HG03280 (cell line): Measurements from ENCODE around the gene SH3GL1.
"Not testable (repeated sequence)": the region's sequence is repeated elsewhere in the genome, so short reads cannot be mapped to it uniquely, and the experiment has no call there.

Experiments
- ATAC-seq: cut with Tn5 transposase; IDR thresholded peaks from one replicate; pipeline ENCODE4 v1.9.1; 2021; ENCODE audit warnings: mild to moderate bottlenecking, moderate library complexity; ENCODE audit not compliant: unreplicated experiment

SH3GL1 gene

DNA sequence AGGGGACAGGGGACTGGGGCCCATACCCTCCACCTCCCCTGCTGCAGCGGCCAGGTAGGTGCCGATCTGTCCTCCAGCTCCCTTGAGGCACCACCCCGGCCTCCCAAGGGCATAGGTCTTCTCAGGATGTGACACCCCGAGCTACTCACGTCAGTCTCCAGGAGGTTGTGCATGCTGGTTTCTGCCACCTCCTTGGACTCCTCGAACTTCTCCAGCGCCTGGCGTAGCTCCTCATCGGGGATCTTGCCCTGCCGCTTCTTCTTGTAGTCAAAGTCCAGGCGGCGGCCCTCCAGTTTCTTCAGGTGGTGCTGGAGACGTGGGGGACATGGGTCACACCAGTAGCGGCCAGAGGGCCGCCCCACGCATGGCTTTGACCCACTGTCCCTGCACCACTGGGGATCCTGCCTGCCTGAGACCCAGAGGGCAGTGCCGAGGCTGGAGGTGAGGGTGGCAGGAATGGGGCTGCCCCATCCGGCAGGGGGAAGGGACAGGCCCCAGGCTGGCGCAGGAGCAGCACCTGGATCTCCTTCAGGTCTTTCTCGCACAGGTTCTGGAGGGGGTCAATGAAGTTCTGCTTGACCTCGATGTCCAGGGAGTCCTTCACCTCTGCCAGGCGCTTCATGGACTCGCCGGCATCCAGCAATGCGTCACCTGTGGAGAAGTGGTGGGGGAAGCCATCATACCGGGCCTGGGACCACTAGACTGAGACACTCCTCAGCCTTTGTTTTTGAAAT is 36.6 kb downstream of the SH3GL1 start:
- ATAC-seq: no peak

DNA sequence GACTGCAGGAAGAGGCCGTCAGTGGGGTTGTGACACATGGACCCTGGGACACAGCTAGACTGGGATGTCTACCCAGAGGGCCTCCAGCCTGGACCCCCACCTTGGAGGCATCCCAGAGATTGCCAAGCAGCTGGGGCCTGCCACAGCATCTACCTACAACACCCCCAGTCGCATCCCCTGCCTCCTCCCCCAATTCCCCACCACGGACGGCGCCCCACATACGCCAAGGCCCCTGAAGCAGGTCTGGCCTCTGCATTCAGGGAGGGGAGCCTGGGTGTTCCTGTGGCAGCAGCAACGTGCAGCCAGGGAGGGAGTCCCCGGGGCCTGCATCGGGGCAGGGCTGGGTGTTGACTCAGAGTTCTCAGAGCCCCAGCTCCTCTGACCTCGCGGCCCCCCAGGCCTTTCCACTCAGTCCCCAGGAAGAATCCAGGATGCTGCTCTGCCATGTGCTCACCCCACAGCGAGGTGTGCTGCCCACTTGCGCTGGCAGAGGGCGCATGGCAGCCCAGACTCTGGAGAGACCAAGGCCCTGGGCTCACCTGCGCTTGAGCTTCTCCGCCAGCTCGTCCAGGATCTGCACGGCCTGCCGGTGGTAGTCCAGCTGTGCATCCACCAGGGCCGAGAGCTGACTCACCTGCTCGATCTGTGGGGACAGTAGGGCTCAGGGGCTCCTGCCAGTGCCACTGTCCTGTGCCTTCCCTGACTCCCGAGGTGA is 37.4 kb downstream of the SH3GL1 start:
- ATAC-seq: no peak

DNA sequence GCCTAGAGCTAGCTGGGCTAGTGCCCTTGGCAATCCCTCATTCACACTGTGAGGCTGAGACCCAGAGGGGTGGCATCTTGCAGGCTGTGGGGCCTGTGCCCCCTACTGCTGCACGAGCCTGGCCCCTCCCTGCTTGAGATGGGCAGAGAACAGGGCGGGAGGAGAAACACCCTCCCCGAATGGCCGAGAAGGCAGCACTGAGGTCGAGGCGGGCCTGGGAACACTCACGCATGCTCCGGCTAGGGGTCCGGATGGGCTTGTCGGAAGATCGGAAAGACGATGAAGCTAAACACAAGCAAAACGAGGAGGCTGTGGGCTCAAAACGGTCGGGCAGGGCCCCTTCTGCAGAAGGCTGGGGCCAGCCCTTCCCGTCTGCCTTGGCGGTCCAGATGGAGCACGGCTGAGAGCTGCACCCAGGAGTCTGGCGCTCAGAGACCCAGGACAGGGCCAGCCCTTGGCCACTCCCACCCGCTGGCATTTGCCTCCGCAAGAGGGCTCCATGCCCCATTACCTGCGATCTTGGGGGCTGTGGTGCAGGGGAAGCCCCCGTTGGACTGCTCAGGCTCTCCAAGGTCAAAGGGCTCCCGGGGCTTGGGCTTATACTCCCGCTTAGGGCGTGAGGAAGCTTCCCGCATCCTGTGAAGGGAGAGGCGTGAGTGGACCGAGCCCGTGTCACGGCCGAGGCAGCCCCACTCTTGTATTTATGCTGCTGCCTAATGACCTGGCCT is 38.1 kb downstream of the SH3GL1 start:
- no peak for ATAC-seq

DNA sequence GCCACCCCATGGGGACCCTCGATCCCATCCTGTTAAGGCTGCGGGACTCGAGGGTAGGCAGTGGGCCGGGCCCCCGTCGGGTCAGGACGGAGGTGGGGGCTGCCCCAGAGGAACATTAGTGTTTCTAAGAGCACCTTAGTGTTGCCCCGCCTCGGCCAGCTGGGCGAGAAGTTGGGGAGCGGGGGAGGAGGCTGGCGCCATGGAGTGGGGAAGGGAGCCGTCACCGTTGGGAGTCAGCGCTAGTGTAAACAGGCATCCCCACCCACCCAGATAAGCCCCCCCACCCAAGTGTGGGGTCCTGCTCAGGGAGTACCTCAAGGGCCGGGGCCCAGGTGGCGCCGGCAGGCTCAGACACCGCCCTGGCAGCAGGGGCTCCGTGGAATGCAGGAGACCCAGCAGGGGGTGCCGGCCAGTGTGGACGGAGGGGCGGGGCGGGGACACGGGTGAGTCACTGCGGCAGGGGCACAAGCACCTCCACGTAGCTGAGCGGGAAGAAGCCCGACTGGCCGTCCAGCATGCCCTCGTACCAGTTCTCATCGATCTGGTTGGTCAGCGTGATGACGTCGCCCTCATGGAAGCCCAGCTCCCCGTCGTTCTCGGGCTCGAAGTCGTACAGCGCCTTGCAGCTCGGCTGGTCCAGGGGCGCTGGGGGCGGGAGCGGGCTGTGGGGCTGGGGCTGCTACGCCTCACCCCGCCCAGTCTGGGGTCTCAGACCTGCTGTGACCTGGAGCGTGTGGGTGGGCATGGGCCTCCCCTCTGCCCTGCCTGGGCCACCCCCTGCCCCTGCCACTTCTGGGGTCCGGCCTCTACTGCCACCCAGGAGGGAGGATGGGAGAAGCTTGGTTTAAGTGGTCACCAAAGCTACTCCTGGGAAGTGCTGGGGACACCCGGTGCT is 38.9 kb downstream of the SH3GL1 start:
- no peak for ATAC-seq

DNA sequence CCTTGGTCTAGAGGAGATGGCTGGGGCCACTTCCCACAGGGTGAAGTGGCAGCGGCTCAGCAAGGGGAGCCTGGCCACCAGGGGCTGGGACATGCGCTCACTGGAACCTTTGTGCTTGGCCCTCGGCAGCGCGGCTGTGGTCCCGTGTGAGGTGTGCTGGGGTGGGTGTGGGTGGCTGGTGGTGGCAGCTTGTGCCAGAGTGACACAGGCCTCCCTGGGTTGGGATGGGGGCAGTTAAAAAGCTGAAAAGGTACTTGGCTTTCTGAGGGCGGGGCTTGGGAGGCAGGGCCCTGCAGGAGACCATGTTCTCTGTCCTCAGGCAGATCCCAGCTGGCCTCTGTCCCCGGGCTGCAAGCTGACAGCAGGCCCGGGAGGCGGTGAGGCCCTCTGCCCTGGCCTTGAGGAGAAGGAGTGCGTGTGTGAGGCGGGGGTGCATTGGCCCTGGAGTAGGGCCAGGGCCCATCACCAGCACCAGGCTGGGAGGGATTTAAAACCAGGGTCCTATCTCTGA is 39.7 kb downstream of the SH3GL1 start:
- no peak for ATAC-seq

DNA sequence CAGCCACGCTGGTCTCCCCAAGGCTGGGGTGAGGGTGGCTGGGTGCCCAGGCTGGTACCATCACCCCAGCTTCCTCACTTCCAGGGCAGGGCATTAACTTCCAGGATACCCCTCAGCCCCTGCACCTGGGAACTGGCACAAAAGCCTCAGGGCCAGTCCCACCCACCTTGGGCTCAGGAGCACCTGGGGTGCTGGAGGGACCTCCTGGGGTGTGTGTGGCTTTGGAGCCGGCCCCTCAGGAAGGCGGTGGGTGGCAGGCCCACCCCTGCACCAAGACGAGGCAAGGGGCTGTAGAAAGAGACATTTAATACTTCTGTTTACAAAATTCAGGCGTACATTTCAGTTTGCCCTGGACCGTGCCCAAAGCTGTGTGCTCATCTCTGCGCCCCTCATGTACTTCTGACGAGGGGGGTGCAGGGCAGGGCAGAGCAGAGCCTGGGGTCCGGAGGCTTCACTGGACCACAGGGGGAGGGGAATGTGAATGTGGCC is 40.2 kb downstream of the SH3GL1 start:
- ATAC-seq: no peak

DNA sequence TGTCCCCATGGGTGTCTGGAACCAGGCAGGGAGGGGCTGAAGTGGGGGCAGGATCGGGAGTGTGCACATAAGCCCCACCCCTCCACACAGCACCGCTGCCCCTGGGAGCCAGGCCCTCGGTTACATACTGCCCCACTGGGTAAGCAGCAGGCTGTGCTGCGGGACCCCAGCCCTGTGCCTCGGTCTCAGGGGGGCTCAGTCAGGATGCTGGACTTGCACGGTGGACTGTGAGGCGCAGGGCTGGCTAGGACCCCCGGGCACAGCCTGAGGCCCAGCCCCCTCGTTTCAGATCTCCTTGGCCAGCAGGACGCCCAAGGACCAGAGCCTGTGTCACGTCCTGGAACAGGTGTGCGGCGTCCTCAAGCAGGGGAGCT is 40.7 kb downstream of the SH3GL1 start:
- no peak for ATAC-seq

DNA sequence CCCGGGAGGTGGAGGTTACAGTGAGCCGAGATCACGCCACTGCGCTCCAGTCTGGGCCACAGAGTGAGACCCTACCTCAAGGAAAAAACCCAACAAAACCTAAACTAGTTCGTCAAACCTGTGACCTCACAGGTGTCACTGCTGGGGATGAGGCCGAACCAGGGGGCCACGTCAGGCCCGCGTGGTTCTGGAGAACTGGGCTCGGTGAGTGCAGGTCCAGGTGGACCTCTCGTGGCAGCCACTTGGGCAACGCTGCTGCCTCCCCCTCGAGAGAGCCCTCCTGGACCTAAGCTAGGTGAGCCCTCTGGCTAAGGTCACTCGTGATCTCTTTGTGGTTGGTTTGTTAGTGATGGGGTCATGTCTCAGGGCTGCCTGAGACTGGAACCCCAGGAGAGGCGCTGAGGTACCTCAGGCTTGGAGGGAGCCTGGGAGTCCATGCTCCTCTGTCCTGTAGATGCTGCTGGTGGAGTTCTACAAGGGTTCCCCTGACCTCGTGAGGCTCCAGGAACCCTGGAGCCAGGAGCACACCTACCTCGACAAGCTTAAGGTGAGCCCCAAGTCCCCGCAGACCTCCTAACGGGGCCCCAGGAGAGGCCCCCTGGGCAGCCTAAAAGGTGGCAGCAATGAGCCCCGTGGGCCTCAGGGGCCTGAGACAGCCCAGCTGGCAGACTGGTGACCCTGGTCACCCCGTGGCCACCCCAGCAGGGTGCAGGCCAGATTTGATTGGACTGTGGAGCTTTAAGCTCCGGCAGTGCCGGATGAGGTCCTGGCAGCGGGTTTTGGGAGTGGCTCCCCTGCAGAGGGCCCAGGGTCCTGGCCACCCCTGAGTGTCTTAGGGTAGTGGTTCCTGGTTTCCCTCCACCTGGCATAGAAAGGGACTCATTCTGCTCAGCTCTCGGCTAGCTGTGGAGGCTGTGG is 41.4 kb downstream of the SH3GL1 start:
- no peak for ATAC-seq

DNA sequence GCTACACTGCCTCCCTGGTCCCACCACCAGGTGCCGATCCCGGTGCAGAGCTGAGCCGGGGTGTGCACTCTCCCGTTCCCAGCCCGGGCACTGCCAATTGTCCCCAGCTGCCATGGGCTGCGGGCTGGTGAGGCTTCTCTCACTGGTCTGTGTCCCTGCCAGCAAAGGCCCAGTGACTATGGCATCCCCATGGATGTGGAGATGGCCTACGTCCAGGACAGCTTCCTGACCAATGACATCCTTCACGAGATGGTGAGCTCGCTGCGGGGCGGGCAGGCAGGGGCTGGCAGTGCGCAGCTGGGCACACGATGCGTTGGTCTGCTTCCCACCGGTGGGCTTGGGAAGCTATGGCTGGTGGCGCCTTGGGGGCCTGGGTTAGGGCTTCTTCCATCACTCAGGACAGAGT is 42.4 kb downstream of the SH3GL1 start:
- no peak for ATAC-seq

DNA sequence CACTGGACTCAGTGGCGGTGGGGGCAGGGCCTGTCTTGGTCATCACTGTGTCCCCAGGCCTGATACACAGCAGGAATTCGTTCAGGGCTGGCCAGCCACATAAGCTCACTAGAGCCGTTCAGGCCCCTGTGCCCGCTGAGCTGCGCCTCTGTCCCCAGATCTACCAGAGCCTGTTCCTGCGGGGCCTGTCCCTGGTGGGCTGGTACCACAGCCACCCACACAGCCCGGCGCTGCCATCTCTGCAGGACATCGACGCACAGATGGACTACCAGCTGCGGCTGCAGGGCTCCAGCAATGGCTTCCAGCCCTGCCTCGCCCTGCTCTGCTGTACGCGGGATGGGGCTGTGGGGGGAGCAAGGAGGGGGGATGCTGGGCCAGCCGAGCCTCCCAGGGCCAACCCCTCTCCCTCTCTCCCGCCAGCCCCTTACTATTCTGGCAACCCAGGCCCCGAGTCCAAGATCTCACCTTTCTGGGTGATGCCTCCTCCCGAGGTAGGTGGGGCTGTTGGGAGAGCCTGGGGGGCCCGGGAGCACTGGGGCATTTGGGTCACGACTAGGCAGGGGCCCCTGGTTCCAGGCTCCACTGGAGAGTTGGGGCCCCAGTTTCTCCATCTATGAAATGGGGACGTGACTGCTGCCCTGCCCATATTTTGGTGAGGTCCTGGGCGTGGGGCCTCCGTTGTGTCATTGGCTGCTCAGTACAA is 43.1 kb downstream of the SH3GL1 start:
- no peak for ATAC-seq

DNA sequence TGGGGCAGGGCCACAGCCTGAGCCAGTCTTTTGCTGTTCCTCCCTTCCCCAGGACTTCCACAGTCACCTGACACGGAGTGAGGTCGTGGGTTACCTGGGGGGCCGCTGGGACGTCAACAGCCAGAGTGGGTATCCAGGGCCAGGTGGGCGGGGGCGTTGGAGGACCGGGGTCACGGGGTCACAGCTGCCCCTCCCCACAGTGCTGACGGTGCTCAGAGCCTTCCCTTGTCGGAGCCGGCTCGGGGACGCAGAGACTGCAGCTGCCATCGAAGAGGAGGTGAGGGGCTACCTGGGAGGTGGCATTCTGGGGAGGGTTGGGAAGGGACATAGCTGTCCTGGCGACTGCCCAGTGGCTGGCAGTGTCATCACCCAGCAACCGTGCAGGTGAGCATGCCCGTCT is 45.5 kb downstream of the SH3GL1 start:
- no peak for ATAC-seq

DNA sequence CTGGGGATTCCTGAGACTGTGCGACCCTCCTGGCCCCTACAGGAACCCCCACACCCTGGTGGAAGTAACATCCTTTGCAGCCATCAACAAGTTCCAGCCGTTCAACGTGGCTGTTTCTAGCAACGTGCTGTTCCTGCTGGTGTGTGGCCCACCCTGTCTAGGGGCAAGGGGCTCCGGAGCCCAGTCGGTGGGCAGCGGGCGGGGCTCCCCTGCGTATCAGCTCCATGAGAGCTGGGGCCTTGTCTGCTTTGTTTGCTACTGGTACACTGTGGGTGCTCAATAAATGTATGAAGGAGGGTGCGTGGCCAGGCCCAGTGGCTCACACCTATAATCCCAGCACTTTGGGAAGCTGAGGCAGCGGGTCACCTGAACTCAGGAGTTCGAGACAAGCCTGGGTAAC is 46.1 kb downstream of the SH3GL1 start:
- no peak for ATAC-seq

DNA sequence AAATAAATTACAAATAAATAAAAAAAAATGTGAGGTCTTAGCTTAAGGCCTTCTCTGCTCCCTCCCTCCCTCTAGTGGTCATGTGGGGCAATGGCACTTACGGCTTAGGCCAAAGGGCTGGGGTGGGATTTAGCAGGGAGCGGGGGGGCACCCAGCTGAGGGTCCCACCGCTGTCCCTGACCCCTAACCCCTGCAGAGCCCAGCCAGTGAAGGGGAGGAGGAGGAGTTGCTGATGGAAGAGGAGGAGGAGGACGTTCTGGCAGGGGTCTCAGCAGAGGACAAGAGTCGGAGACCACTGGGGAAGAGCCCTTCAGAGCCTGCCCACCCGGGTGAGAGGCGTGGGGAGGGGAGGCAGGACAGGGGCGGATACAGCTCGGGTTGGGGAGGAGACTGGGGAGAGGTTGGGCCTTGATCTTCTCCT is 47.6 kb downstream of the SH3GL1 start:
- no peak for ATAC-seq

DNA sequence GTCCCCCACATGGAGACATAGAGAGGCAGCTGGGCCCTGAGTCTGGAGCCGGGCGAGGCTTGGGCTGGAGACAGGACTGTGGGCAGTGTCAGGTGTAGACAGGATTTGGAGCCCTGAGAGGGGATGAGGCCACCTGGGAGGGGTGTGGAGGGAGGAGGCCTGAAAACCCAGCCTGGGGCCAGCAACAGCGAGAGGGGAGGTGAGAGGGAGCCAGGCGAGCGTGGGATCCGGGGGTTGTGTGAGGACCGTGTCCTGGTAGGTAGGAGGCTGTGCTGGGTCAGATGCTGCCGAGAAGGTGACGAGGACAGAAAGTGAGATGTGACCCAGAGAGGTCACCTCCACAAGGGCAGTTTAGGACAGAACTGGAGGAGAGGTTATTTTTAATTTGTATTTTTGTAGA is 49.6 kb downstream of the SH3GL1 start:
- no peak for ATAC-seq

DNA sequence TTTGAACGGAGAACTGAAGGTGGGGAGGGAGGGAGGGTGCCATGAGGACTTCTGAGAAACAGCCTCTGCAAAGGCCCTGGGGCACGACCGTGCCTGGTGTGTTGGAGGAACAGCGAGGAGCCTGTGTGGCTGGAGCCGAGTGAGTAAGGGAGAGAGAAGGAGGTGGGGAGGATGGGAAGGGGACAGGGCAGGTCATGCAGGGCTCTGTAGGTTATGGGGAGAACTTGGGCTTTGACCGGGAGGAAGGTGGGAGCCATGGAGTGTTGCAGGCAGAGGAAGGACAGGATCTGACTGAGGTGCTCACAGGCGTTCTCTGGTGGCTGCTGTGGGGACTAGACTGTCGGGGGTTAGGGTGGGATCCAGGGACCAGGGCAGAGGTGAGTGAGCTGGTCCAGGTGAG is 50.2 kb downstream of the SH3GL1 start:
- no peak for ATAC-seq

DNA sequence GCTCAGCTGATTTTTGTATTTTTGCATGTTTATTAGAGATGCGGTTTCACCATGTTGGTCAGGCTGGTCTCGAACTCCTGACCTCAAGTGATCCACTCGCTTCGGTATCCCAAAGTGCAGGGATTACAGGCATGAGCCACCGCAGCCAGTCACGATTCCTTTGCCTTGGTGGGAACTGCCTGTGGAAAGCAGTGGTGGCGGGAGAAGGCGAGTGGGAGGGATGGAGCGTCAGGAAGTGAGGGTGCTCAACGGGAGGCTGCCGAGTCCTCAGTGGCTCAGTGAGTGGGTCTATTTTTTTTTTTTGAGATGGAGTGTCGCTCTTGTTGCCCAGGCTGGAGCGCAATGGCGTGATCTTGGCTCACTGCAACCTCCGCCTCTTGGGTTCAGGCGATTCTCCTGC is 51.1 kb downstream of the SH3GL1 start:
- not testable (repeated sequence) for ATAC-seq

DNA sequence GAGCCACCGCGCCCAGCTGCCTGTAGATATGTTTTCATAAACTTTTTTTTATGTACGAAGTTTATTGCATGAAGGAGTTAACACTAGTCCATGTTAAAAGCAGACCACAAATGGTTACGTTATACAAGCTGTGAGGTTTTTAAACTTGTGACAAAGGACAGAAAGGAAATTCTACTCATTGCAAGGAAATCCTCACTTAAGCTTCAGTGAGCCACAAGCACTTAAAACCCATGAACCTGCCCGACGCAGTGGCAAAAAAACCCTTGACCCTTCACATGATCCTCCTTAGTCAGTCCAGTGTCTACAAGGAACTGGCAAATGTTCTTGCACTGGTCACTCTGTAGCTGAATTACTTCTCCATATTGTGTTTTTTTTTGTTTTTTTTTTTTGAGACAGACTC is 52.8 kb downstream of the SH3GL1 start:
- no peak for ATAC-seq

DNA sequence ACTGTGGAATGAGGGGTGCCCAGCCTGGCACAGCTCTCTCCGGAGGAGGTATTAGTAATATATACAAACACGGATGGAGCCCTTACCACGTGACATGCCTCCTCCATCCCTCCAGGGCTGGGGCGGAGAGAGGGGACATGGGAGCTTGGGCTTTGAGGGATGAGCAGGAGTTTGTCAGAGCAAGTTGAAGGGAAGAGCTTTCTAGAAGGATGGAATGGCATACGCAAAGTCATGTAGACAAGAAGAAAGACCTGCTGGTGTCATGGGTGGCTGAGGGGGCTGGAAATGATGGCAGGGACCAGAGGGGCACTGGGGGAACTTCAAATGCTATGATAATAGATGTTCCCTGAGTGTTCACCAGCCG is 54.3 kb downstream of the SH3GL1 start:
- ATAC-seq: no peak
